Measurements from ENCODE around the gene ATP8A1.

Gene ATP8A1

GRCh38 chr4:42649870-42650269 is 7.0 kb downstream of the ATP8A1 start:
- DNase-seq (ENCODE audit: low read depth): no peak

GRCh38 chr4:42646999-42647541 is 9.8 kb downstream of the ATP8A1 start:
- DNase-seq (ENCODE audit: low read depth): no peak

GRCh38 chr4:42646013-42646784 is 10.7 kb downstream of the ATP8A1 start:
- DNase-seq (ENCODE audit: low read depth): no peak

GRCh38 chr4:42644897-42645296 is 12.0 kb downstream of the ATP8A1 start:
- no peak for DNase-seq (ENCODE audit: low read depth)

GRCh38 chr4:42643685-42644084 is 13.2 kb downstream of the ATP8A1 start:
- DNase-seq (ENCODE audit: low read depth): no peak

GRCh38 chr4:42642845-42643615 is 13.9 kb downstream of the ATP8A1 start:
- no peak for DNase-seq (ENCODE audit: low read depth)

GRCh38 chr4:42642101-42642797 is 14.7 kb downstream of the ATP8A1 start:
- DNase-seq (ENCODE audit: low read depth): no peak

- DNase-seq (ENCODE audit: low read depth): no peak
Observed at GRCh38 chr4:42641656-42642055, 15.2 kb downstream of the ATP8A1 start.

- no peak for DNase-seq (ENCODE audit: low read depth)
Observed at GRCh38 chr4:42641161-42641560, 15.7 kb downstream of the ATP8A1 start.

- DNase-seq (ENCODE audit: low read depth): no peak
Observed at GRCh38 chr4:42640613-42641012, 16.3 kb downstream of the ATP8A1 start.

GRCh38 chr4:42638993-42639392 is 17.9 kb downstream of the ATP8A1 start:
- DNase-seq (ENCODE audit: low read depth): no peak

- DNase-seq (ENCODE audit: low read depth): no peak
Observed at GRCh38 chr4:42638321-42638720, 18.6 kb downstream of the ATP8A1 start.

- no peak for DNase-seq (ENCODE audit: low read depth)
Observed at GRCh38 chr4:42637867-42638266, 19.0 kb downstream of the ATP8A1 start.

- no peak for DNase-seq (ENCODE audit: low read depth)
Observed at GRCh38 chr4:42637104-42637503, 19.8 kb downstream of the ATP8A1 start.

GRCh38 chr4:42636645-42636949 is 20.3 kb downstream of the ATP8A1 start:
- DNase-seq (ENCODE audit: low read depth): no peak

GRCh38 chr4:42633605-42634388 is 23.1 kb downstream of the ATP8A1 start:
- DNase-seq (ENCODE audit: low read depth): no peak

- DNase-seq (ENCODE audit: low read depth): no peak
Observed at GRCh38 chr4:42632653-42633382, 24.1 kb downstream of the ATP8A1 start.

- DNase-seq (ENCODE audit: low read depth): no peak
Observed at GRCh38 chr4:42630908-42631307, 26.0 kb downstream of the ATP8A1 start.

GRCh38 chr4:42628740-42629139 is 28.2 kb downstream of the ATP8A1 start:
- DNase-seq (ENCODE audit: low read depth): no peak

- DNase-seq (ENCODE audit: low read depth): no peak
Observed at GRCh38 chr4:42627885-42628646, 28.8 kb downstream of the ATP8A1 start.
